AG04450 (cell line): ENCODE results near the gene MAPKAP1. TPM values are rescaled to one million over a fixed set of nuclear protein-coding genes. Genes with fewer than 3 reads are reported as not detected.

Source experiments
- CTCF ChIA-PET: fragments of 300-600, 350-600 bp; formaldehyde crosslinking; extraction: SDS; loops from one replicate; lab custom pipeline; 2022; ENCODE audit warnings: antibody characterized with exemption, inconsistent platforms; lab: Charles Lee
- POLR2A ChIA-PET: fragments of 350-600 bp; formaldehyde crosslinking; extraction: SDS; loops from one replicate; lab custom pipeline; 2021; ENCODE audit warnings: antibody characterized with exemption, inconsistent platforms; lab: Yijun Ruan, JAX
- DNase-seq: peaks from one replicate; pipeline ENCODE4 v3.0.0-alpha.2; 2011; ENCODE audit warnings: low read depth, low spot score
- H3K27ac ChIP-seq: one replicate; pipeline ENCODE4 v1.5.1; 2012; ENCODE audit warnings: low read depth, low read length, control low read depth
- H3K27me3 ChIP-seq: one replicate; pipeline ENCODE4 v1.6.0; 2012; ENCODE audit warnings: low read length; ENCODE audit not compliant: control insufficient read depth, insufficient read depth
- H3K4me3 ChIP-seq: 2 replicates; pipeline ENCODE4 v1.5.1; 2011; ENCODE audit warnings: mild to moderate bottlenecking, low read depth, low read length, control low read depth
- H3K9me3 ChIP-seq: 2 replicates; pipeline ENCODE4 v1.5.1; 2012; ENCODE audit warnings: low read length; ENCODE audit not compliant: control insufficient read depth, insufficient read depth
- polyA plus RNA-seq: library from polyadenylated mRNA; depleted of rRNA; stranded (reverse); fragments of >200 nt; gene quantifications from 2 replicates; pipeline ENCODE4 v1.2.3, GENCODE V29; 2011
- TF ChIP-seq, protein P1 (sequence below): IDR thresholded peaks from 2 replicates; pipeline ENCODE4 v1.5.1; 2011; ENCODE audit warnings: low read depth, low read length, control low read depth, inconsistent platforms

MAPKAP1 gene
- polyA plus RNA-seq, 1 experiment: 140 TPM

DNA sequence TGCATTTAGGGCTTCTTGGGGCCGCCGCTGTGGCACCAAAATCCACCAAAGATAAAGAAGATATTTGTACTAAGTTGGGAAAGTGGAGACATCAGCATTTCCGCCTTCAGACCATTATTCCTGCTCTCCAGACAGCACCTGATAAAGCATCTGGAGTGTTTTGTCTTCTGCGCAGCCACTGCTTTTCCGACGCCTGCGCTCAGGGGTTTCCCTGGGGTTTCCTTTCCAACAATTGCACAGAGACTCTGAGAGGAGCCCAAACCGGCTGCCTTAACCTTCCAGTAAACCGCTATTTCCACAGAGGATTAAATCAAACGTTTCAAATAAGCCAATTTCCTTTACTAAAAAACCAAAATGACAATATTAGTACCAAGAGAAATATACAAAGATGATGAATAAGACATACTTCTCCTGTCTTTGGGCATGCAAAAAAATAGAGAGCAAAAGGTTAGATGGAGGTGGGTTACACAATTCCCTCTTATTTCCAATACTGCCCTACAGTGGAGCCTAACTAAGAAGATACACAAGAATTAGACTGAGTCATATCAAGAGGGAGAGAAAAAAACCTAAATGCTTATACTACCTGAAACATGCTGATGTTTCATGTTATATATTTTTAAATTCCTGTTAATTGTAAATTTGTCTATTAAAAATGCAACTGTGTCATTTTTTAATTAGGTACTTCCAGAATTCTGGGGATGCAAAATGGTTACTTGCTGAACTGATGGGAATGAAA is 98.4 kb downstream of the MAPKAP1 start:
- Histone ChIP-seq H3K27me3 (no peaks in the 10 kb centered on the region), H3K4me3 (no peak overlapping the region), H3K27ac (peak overlapping the region; percentile 31), H3K9me3 (no peaks in the 10 kb centered on the region)
- peak; percentile 10 for DNase-seq
- TF ChIP-seq, protein P1, sequence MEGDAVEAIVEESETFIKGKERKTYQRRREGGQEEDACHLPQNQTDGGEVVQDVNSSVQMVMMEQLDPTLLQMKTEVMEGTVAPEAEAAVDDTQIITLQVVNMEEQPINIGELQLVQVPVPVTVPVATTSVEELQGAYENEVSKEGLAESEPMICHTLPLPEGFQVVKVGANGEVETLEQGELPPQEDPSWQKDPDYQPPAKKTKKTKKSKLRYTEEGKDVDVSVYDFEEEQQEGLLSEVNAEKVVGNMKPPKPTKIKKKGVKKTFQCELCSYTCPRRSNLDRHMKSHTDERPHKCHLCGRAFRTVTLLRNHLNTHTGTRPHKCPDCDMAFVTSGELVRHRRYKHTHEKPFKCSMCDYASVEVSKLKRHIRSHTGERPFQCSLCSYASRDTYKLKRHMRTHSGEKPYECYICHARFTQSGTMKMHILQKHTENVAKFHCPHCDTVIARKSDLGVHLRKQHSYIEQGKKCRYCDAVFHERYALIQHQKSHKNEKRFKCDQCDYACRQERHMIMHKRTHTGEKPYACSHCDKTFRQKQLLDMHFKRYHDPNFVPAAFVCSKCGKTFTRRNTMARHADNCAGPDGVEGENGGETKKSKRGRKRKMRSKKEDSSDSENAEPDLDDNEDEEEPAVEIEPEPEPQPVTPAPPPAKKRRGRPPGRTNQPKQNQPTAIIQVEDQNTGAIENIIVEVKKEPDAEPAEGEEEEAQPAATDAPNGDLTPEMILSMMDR: no peak
- ChIA-PET POLR2A (no interaction called here), CTCF (interaction anchor here (1.7 kb wide), 1 partner anchor 50 kb away, joined by 6 read pairs; no protein-coding TSS in a partner anchor)

DNA sequence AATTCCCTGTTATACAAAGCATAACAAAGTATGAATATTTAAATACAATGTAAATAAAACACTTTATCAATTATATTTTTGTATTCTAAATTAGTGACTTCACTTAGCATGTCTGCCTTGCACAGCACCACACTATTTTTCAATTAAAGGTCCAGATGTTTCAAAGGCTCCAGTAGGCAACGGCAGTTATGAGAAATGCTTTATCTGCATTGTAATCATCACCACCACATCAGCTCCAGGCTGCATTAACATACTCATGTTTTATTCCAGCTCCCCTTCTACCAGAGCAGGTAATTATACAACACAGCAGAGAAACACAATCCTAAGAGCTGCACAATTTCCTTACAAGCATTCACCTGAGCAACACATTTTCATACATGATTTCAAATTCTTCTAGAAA is 102.8 kb downstream of the MAPKAP1 start:
- Histone ChIP-seq H3K4me3 (no peak overlapping the region), H3K9me3 (no peaks in the 10 kb centered on the region), H3K27me3 (no peaks in the 10 kb centered on the region), H3K27ac (no peak overlapping the region)
- DNase-seq: no peak
- TF ChIP-seq, protein P1: no peak
- POLR2A ChIA-PET: no interaction called here
- CTCF ChIA-PET: no interaction called here

DNA sequence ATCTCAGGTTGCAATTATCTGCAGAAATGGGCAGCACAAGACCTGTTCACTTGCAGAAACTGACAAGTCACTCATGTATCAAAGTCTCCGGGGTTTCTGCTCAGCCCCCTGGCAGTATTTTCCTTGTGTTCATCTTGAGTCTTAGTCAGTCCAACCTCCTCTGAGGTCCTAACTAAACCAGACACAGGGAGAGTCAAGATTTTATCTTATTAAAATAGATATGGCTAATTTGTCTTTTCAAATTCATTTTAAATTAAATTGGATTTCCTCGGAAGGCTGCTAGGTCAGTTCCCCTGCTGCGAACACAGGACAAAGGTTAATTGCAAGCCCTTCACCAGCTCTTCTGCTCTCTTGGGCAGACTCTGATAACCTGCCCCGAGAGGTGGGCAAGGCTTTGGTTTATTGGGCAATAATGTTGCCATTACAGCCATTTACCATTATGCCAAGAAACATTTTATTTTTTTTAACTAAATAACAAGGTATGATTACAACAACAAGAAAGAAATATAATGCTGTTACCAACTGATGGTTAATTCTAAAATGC is 103.5 kb downstream of the MAPKAP1 start:
- CTCF ChIA-PET: no interaction called here
- POLR2A ChIA-PET: no interaction called here
- TF ChIP-seq, protein P1: no peak

DNA sequence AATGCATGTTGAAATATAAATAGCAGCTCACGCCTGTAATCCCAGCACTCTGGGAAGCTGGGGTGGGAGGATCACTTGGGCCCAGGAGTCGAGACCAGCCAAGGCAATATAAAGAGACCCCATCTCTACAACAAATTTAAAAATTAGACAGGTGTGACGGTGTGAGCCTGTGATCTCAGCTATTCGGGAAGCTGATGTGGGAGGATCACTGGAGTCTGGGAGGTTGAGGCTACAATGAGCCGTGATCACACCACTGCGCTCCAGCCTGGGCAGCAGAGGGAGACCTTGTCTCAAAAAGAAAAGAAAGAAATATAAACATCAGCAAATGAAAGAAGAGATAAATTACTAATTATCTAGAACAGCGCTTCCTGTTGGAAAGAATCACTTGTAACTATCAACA is 105.0 kb downstream of the MAPKAP1 start:
- ChIA-PET POLR2A (no interaction called here), CTCF (interaction anchor here (0.6 kb wide), 1 partner anchor 376 kb away, joined by 3 read pairs; no protein-coding TSS in a partner anchor)
- Histone ChIP-seq H3K9me3 (no peaks in the 10 kb centered on the region), H3K27ac (no peak overlapping the region), H3K27me3 (no peaks in the 10 kb centered on the region), H3K4me3 (no peak overlapping the region)
- no peak for DNase-seq
- TF ChIP-seq, protein P1: peak; percentile 20; the same call in 1 of the 2 replicates

More for the DNA sequence above, 103.5 kb downstream of the MAPKAP1 start:
- no peaks in the 10 kb centered on the region for H3K27me3 ChIP-seq
- DNase-seq: no peak
- no peak overlapping the region for H3K4me3 ChIP-seq
- H3K27ac ChIP-seq: no peak overlapping the region
- H3K9me3 ChIP-seq: no peaks in the 10 kb centered on the region

DNA sequence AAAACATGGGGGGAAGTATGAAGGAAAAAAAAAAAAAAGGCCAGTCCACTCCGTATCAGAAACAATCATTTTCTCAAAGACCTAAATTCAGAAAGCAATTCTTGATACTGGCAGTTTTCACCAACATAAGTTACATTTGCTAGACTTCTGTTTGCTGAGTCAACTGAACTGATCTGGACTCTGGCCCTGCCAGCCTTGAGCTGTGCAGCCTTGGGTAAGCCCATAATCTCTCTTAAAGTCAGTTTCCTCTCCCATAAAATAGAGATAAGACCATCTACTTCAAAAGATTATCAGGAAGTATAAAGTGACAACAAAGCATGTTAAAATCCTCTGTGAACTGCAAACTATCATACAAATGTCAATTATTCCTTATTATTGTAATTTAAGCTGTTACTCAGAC is 106.8 kb downstream of the MAPKAP1 start:
- DNase-seq: no peak
- ChIA-PET CTCF (no interaction called here), POLR2A (interaction anchor here (0.7 kb wide), 1 partner anchor 129 kb away, joined by 5 read pairs; no protein-coding TSS in a partner anchor)
- Histone ChIP-seq H3K27me3 (no peaks in the 10 kb centered on the region), H3K9me3 (no peaks in the 10 kb centered on the region), H3K4me3 (no peak overlapping the region), H3K27ac (no peak overlapping the region)
- TF ChIP-seq, protein P1: no peak
